KOPT-K1 (cell line): ENCODE results near the gene EIF4A3.
"Not testable (repeated sequence)": the region's sequence is repeated elsewhere in the genome, so short reads cannot be mapped to it uniquely, and the experiment has no call there.

Experiments
- H3K27ac ChIP-seq: fragments of 200-600 bp; sonication (generic); 2 replicates; pipeline ENCODE4 v1.5.1; 2016; ENCODE audit warnings: antibody characterized with exemption, mild to moderate bottlenecking, low read depth, low read length; ENCODE audit not compliant: poor library complexity, severe bottlenecking
- H3K36me3 ChIP-seq: fragments of 200-600 bp; sonication (generic); 2 replicates; pipeline ENCODE4 v1.5.1; 2017; ENCODE audit warnings: antibody characterized with exemption, mild to moderate bottlenecking, low read length, moderate library complexity; ENCODE audit not compliant: insufficient read depth
- H3K9me3 ChIP-seq: fragments of 200-600 bp; sonication (generic); 2 replicates; pipeline ENCODE4 v1.5.1; 2017; ENCODE audit warnings: antibody characterized with exemption, low read length, mild to moderate bottlenecking; ENCODE audit not compliant: insufficient read depth, poor library complexity, severe bottlenecking

The EIF4A3 gene

GRCh38 chr17:80158846-80159245 lies 11.9 kb upstream of the EIF4A3 start:
- Histone ChIP-seq H3K27ac (no peak overlapping the region), H3K36me3 (no peaks in the 10 kb centered on the region), H3K9me3 (peaks cover 25% of the 10 kb centered on the region)

DNA sequence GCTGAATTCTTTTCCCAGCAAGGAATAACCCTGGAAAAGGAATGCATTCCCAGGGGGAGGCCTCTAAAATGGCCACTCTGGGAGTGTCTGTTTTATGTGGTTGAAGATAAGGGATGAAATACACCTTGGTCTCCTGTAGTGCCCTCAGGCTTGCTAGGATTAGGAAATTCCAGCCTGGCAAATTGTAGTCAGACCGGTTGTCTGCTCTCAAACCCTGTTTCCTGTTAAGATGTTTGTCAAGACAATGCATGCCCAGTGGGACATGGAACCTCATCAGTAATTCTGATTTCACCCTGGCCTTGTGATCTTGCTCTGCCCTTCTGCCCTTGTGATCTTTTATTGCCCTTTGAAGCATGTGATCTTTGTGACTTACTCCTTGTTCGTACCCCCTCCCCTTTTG lies 8.7 kb upstream of the EIF4A3 start:
- H3K27ac ChIP-seq, H3K36me3 ChIP-seq: not testable (repeated sequence)
- H3K9me3 ChIP-seq: peaks cover 35% of the 10 kb centered on the region

DNA sequence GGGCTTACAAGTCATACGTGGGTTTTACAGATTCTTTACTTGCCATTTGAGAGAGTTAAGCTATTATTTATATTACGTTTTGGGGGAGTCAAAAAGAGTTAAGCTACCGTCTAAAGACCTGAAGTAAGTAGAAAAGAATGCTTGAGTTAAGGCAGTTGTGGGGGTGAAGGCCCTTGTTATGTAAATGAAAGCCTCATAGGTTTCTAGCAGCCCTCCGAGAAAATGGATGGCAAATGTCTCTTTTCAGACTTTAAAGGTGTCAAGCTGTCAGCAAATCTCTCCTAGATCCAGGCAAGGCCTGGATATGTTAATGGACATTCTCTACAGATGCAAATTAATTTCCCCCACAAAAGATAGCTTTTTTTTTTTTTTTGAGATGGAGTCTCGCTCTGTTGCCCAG lies 7.2 kb upstream of the EIF4A3 start:
- Histone ChIP-seq H3K27ac (no peak overlapping the region), H3K36me3 (no peaks in the 10 kb centered on the region), H3K9me3 (peaks cover 35% of the 10 kb centered on the region)

DNA sequence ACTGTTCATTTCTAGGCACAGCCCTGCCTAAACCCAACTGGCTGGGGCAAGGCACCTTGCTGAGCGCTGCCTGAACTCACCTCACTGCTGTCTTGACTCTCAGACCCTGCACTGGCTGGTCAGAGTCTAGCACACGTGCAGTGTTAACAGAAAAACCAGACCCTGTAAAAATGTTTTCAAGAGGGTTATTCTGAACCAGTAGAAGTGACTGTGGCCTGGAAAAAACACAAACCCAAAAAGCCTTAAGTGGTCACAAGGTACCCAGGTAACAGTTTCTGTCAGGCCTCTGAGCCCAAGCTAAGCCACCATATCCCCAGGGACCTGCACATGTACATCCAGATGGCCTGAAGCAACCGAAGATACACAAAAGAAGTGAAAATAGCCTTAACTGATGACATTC lies 6.1 kb upstream of the EIF4A3 start:
- Histone ChIP-seq H3K27ac (no peak overlapping the region), H3K9me3 (peaks cover 35% of the 10 kb centered on the region), H3K36me3 (no peaks in the 10 kb centered on the region)

DNA sequence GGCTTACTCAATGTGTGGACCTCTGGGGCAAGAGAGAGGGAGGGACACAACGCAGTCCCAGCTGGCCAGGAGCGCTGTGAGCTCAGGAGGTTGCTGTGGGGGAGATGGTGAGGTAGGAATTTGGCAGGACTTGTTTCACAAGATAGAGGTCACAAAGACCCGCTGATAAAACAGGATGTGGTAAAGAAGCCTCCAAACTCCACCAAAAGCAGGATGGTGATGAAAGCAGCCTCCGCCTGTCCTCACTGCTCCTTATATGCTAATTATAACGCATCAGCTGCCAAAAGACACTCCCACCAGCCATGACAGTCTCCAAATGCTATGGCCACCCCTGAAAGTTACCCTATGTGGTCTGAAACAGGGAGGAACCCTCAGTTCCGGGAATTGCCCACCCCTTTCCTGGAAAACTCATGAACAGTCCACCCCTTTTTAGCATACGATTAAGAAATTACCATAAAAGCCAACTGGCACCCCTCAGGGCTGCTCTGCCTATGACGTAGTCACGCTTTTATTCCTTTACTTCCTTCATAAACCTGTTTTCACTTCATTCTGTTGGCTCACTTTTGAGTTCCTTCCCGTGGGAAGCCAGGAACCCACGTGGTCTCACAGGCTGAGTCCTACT lies 5.3 kb upstream of the EIF4A3 start:
- Histone ChIP-seq H3K36me3 (no peaks in the 10 kb centered on the region), H3K27ac (no peak overlapping the region), H3K9me3 (peaks cover 31% of the 10 kb centered on the region)

DNA sequence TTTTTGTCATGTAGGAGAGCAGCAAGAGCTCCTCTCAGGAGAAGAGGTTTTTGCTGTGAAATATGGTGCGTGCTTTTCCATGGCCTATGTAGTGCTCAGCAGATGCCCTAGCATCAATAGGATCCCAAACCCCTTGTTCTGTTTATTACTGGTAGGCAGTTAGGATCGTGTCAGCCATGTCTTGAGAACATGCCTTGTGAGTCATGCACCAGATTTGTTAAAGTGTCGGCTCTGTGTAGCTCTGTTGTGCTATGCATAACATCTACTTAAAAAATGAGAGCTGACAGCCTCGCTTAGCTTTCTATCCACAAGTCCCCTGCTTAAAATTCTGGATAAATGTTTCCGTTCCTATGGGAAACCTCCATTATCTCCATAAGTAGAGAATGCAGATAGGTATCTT lies 4.4 kb upstream of the EIF4A3 start:
- Histone ChIP-seq H3K36me3 (no peaks in the 10 kb centered on the region), H3K9me3 (peaks cover 23% of the 10 kb centered on the region), H3K27ac (no peak overlapping the region)

- no peaks in the 10 kb centered on the region for H3K9me3 ChIP-seq
- H3K36me3 ChIP-seq: peaks cover 44% of the 10 kb centered on the region
- peak overlapping the region; percentile 78 for H3K27ac ChIP-seq
These were observed 550 bp downstream of the EIF4A3 start for GRCh38 chr17:80146121-80147034.

DNA sequence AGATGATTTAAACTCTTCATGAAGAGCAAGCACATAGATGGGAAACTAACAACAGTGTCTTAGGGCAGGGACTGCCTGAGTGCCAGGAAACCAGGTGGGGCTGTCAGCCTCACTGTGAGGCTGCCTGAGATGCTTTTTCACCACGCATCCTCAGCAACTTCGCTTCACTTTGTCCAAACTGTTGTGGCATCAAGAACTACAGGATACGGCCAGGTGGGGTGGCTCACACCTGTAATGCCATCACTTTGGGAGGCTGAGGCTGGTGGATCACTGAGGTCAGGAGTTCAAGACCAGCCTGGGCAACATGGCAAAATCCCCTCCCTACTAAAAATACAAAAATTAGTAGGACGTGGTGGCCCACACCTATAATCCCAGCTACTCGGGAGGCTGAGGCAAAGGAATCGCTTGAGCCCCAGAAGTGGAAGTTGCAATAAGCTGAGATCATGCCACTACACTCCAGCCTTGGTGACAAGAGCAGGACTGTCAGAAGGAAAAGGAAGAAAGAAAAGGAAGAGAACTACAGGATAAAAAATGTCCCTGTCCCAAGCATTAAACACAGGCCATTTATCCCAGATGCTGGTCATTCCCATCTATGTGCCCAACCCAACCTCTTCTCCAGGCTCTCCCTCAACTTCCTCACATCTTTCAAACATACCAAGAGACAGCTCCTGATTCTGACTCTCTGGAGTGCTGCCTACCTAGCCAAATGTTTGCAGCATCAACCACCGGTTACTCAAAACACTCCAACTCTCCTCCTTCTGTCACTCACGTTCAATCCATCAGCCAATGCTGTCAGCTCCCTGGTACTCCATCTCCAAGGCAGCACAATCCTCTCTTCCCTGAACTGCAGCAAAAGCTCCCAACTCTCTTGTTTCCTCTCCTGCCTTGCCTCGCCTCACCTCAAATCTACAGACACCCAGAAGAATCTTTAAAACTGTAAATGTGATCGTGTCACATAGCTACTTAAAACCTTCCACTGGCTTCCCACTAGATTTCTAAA lies 1.6 kb downstream of the EIF4A3 start:
- Histone ChIP-seq H3K36me3 (peaks cover 54% of the 10 kb centered on the region), H3K9me3 (no peaks in the 10 kb centered on the region), H3K27ac (peak overlapping the region; percentile 78)

GRCh38 chr17:80142929-80143328 lies 4.0 kb downstream of the EIF4A3 start:
- Histone ChIP-seq H3K9me3 (no peaks in the 10 kb centered on the region), H3K27ac (no peak overlapping the region), H3K36me3 (peaks cover 79% of the 10 kb centered on the region)

GRCh38 chr17:80141463-80142165 lies 5.3 kb downstream of the EIF4A3 start:
- peaks cover 92% of the 10 kb centered on the region for H3K36me3 ChIP-seq
- no peak overlapping the region for H3K27ac ChIP-seq

GRCh38 chr17:80138856-80139426 lies 8.0 kb downstream of the EIF4A3 start:
- no peak overlapping the region for H3K27ac ChIP-seq

More at GRCh38 chr17:80141463-80142165, 5.3 kb downstream of the EIF4A3 start:
- no peaks in the 10 kb centered on the region for H3K9me3 ChIP-seq

DNA sequence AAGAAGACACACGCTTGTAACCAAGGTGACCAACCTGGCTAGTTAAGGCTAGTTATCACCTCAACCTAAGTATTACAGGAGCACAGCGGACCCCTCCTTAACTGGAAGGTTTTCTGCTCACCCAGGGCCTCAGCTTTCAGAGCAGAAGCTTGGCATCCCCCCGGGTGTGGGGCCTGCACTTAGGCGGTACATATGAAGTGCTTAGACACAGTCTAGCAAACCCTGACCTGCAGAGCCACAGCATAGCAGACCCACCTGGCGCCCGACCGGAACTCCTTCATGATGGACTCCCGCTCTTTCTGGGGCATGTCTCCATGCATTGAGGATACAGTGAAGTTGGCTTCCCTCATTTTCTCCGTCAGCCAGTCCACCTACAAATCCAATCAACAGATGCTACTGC lies 9.8 kb downstream of the EIF4A3 start:
- no peak overlapping the region for H3K27ac ChIP-seq
- H3K36me3 ChIP-seq: peaks cover 100% of the 10 kb centered on the region

More at GRCh38 chr17:80138856-80139426, 8.0 kb downstream of the EIF4A3 start:
- Histone ChIP-seq H3K36me3 (peaks cover 100% of the 10 kb centered on the region), H3K9me3 (no peaks in the 10 kb centered on the region)

DNA sequence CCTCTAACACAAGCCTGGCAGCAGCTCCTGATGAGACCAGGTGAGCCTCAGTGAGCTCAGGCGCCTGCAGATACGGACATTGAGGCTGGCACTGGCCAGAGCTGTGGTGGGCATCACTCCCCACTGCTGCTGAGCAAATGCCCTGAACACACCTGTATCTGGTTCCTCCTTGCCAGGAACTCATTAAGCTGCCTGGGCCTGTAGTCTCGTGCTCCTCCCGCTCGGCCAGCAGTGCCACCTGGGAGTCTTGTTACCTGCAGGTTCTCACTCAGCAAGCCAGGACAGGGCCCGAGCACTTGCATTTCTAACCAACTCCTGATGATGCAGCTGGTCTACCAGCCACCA lies 13.3 kb downstream of the EIF4A3 start:
- peaks cover 66% of the 10 kb centered on the region for H3K36me3 ChIP-seq
- H3K9me3 ChIP-seq: no peaks in the 10 kb centered on the region
- H3K27ac ChIP-seq: no peak overlapping the region

More for the DNA sequence above, 9.8 kb downstream of the EIF4A3 start:
- H3K9me3 ChIP-seq: no peaks in the 10 kb centered on the region
